Tibial nerve (tissue), 4 donors: ENCODE measurements around the gene ZNF518A. TPM values are rescaled to one million over a fixed set of nuclear protein-coding genes. Genes with fewer than 3 reads are reported as not detected.

Experiments
- DNase-seq, 2 donors: peaks; one replicate each; pipeline ENCODE4 v3.0.0-alpha.2; 2019; ENCODE audit warnings: low spot score in 2 of 2
- H3K27ac ChIP-seq, 4 donors: fragments of 200-600 bp; sonication (generic) in 3 of 4; one replicate each; pipeline ENCODE4 v1.5.1; 2017 to 2019; ENCODE audit warnings: mild to moderate bottlenecking in 1 of 4
- H3K27me3 ChIP-seq, 2 donors: fragments of 200-600 bp; sonication (generic) in 1 of 2; one replicate each; pipeline versions ENCODE4 v1.5.1 to v1.6.0; 2017 to 2019
- H3K36me3 ChIP-seq, 3 donors: fragments of 200-600 bp; sonication (generic); one replicate each; pipeline ENCODE4 v1.5.1; 2018 to 2019
- H3K4me1 ChIP-seq, 4 donors: fragments of 200-600 bp; sonication (generic) in 3 of 4; one replicate each; pipeline ENCODE4 v1.5.1; 2017 to 2019
- H3K4me3 ChIP-seq, 4 donors: fragments of 200-600 bp; sonication (generic) in 3 of 4; one replicate each; pipeline ENCODE4 v1.5.1; 2017 to 2019; ENCODE audit warnings: mild to moderate bottlenecking in 1 of 4, moderate library complexity in 1 of 4
- H3K9me3 ChIP-seq, 4 donors: fragments of 200-600 bp; sonication (generic) in 3 of 4; one replicate each; pipeline ENCODE4 v1.5.1; 2017 to 2019
- EP300 ChIP-seq, 2 donors: sonication (generic); formaldehyde crosslinking; IDR thresholded peaks; one replicate each; pipeline ENCODE4 v1.6.1; 2017; ENCODE audit warnings: antibody characterized with exemption in 2 of 2, mild to moderate bottlenecking in 1 of 2
- POLR2A ChIP-seq, 2 donors: fragments of 450-650 bp; IDR thresholded peaks; one replicate each; pipeline ENCODE4 v1.6.1; 2017; ENCODE audit warnings: antibody characterized with exemption in 2 of 2, mild to moderate bottlenecking in 2 of 2, moderate library complexity in 2 of 2
- WGBS, 2 donors: methylation state at CpG; one replicate each; pipeline ENCODE4 v1.1.5; 2018; 5-methylcytosine and 5-hydroxymethylcytosine counted together
- total RNA-seq, 4 donors: library from RNA; depleted of rRNA; stranded (reverse); fragments of >200 nt; gene quantifications; one replicate each; pipeline ENCODE4 v1.1.0, GENCODE V29; 2016
- TF ChIP-seq, protein P1 (sequence below), 5 experiments: fragments of 200-600 bp in 3 of 5; fragments of 450-650 bp in 2 of 5; sonication (generic) in 3 of 5; IDR thresholded peaks; one replicate each; pipeline ENCODE4 v1.5.1; 2016 to 2019; ENCODE audit warnings: antibody characterized with exemption in 5 of 5, mild to moderate bottlenecking in 3 of 5, moderate library complexity in 2 of 5

ZNF518A gene
- total RNA-seq, 4 donors from 2014 or later, result 20.7 to 36.7 (median 25.7) TPM

DNA sequence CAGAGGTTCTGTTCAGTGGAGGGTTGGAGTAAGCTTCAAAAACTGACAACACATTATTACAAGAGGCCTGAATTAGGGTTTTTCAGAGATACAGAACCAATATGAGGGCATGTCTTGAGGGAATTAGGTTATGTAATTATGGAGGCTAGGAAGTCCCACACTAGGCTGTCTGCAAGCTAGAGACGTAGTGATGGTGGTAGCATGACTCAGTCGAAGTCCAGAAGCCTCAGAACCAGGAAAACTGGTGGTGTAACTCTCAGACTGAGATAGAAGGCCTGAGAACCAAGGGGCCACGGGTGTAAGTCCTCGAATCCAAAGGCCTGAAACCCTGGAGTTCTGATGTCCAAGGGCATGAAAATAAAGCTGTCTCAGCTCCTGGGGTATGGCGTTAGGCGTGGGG lies 35.6 kb downstream of the ZNF518A start:
- peaks cover 0 to 41% (median 0%) of the 10 kb centered on the region in 3 donors for H3K36me3 ChIP-seq
- no peak for DNase-seq
- H3K27me3 ChIP-seq, result no peaks in the 10 kb centered on the region
- peaks cover 0 to 52% (median 10%) of the 10 kb centered on the region in 4 donors for H3K9me3 ChIP-seq
- no peaks in the 10 kb centered on the region for H3K4me1 ChIP-seq
- TF ChIP-seq POLR2A (IDR thresholded peaks at IDR 0.05), result no peak
- no peak for TF ChIP-seq EP300 (IDR thresholded peaks at IDR 0.05)
- TF ChIP-seq, protein P1, sequence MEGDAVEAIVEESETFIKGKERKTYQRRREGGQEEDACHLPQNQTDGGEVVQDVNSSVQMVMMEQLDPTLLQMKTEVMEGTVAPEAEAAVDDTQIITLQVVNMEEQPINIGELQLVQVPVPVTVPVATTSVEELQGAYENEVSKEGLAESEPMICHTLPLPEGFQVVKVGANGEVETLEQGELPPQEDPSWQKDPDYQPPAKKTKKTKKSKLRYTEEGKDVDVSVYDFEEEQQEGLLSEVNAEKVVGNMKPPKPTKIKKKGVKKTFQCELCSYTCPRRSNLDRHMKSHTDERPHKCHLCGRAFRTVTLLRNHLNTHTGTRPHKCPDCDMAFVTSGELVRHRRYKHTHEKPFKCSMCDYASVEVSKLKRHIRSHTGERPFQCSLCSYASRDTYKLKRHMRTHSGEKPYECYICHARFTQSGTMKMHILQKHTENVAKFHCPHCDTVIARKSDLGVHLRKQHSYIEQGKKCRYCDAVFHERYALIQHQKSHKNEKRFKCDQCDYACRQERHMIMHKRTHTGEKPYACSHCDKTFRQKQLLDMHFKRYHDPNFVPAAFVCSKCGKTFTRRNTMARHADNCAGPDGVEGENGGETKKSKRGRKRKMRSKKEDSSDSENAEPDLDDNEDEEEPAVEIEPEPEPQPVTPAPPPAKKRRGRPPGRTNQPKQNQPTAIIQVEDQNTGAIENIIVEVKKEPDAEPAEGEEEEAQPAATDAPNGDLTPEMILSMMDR (IDR thresholded peaks at IDR 0.05), result no peak
- WGBS, 2 donors, result 89 to 94% methylated on average over 6 of the region's 6 CpGs
- no peak overlapping the region for H3K4me3 ChIP-seq
- no peak overlapping the region for H3K27ac ChIP-seq

DNA sequence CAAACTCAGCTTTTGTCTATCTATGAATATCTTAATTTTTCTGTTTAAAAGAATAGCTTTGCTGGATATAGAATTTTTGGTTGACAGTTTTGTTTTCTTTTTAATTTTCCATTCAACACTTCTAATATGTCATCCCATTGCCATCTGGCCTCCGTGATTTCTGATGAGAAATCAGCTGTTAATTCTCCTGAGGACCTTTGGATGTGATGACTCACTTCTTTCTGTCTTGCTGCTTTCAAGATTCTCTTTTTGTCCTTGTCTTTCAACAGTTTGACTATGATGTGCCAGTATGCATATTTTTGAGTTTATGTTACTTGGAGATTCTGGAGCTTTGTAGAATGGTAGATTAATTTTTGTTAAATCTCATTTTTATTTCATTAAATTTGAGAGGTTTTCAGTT lies 38.4 kb downstream of the ZNF518A start:
- WGBS, 2 donors, result 75 to 97% methylated on average over 1 of the region's 1 CpG
- TF ChIP-seq EP300 (IDR thresholded peaks at IDR 0.05) (no peak), POLR2A (IDR thresholded peaks at IDR 0.05) (no peak)
- TF ChIP-seq, protein P1 (IDR thresholded peaks at IDR 0.05), result no peak
- Histone ChIP-seq H3K27ac (no peak overlapping the region), H3K36me3 (peaks cover 0 to 30% (median 0%) of the 10 kb centered on the region in 3 donors), H3K4me3 (no peak overlapping the region), H3K27me3 (no peaks in the 10 kb centered on the region), H3K9me3 (peaks cover 0 to 76% (median 16%) of the 10 kb centered on the region in 4 donors), H3K4me1 (no peaks in the 10 kb centered on the region)
- no peak for DNase-seq

DNA sequence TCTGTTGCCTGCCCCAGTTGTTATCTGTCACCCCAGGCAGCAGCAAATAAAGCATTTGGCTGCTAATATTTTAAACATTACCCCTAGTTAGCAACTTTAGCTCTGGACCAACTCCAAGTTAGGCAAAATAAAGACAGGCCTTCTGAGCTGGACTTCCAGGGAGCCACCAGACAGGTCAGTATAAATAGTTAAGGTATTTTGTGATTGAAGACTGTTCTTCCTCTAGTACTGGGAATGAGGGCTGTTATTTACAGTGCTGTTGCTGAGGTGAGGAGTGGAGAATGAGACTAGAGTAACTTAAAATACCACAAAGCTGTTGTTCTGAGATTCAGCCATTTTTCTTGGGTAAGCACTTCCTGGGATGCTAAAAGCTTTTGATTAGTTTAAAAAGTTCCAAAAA lies 40.1 kb downstream of the ZNF518A start:
- Histone ChIP-seq H3K27me3 (no peaks in the 10 kb centered on the region), H3K9me3 (peaks cover 0 to 89% (median 20%) of the 10 kb centered on the region in 4 donors), H3K27ac (no peak overlapping the region), H3K36me3 (peaks cover 0 to 23% (median 0%) of the 10 kb centered on the region in 3 donors), H3K4me3 (no peak overlapping the region), H3K4me1 (no peaks in the 10 kb centered on the region)
- no peak for TF ChIP-seq POLR2A (IDR thresholded peaks at IDR 0.05)
- TF ChIP-seq EP300 (IDR thresholded peaks at IDR 0.05), result no peak
- TF ChIP-seq, protein P1 (IDR thresholded peaks at IDR 0.05), result no peak
- DNase-seq, result no peak

DNA sequence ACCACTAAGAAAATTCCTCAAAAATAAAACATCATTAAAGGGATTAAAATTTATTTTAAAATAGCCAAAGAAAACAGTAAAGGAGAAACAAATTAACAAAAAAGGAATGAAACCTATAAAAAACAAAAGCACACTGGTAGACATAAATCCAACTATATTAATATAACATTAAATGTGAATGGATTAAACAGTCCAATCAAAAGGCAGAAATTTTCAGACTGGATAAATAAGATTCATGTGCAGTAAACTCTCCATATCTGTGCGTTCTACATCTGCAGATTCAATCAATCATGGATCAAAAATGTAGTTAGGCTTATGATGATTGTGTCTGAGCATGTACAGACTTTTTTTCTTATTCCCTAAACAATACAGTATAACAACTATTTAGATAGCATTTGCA lies 42.6 kb downstream of the ZNF518A start:
- no peak overlapping the region for H3K4me3 ChIP-seq
- peaks cover 0 to 5% (median 0%) of the 10 kb centered on the region in 3 donors for H3K36me3 ChIP-seq
- no peaks in the 10 kb centered on the region for H3K27me3 ChIP-seq
- 93 to 100% methylated on average over 1 of the region's 1 CpG for WGBS, 2 donors
- no peak for TF ChIP-seq EP300 (IDR thresholded peaks at IDR 0.05)
- TF ChIP-seq, protein P1 (IDR thresholded peaks at IDR 0.05), result no peak
- TF ChIP-seq POLR2A (IDR thresholded peaks at IDR 0.05), result no peak
- H3K9me3 ChIP-seq, result peaks cover 0 to 91% (median 26%) of the 10 kb centered on the region in 4 donors
- no peak for DNase-seq
- H3K27ac ChIP-seq, result no peak overlapping the region
- no peaks in the 10 kb centered on the region for H3K4me1 ChIP-seq

DNA sequence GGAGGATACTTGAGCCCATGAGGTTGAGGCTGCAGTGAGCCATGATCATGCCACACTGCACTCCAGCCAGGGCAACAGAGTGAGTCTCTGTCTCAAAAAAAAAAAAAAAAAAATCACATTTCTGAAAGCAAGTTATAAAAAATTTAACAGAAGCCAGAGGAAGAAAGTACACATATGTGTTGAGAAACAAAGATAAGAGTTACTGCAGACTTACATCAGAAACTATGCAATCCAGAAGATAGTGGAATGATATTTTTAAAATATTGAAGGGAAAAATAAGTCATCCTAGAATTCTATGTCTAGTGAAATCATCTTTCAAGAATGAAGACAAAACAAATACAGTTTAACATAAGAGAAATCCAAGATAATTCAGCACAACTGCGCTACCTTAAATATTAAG lies 46.9 kb downstream of the ZNF518A start:
- Histone ChIP-seq H3K4me3 (no peak overlapping the region), H3K27ac (no peak overlapping the region), H3K27me3 (no peaks in the 10 kb centered on the region), H3K4me1 (no peaks in the 10 kb centered on the region), H3K36me3 (no peaks in the 10 kb centered on the region), H3K9me3 (peaks cover 0 to 68% (median 23%) of the 10 kb centered on the region in 4 donors)
- DNase-seq, result no peak
- 92 to 95% methylated on average over 1 of the region's 1 CpG for WGBS, 2 donors
- TF ChIP-seq EP300 (IDR thresholded peaks at IDR 0.05) (no peak), POLR2A (IDR thresholded peaks at IDR 0.05) (no peak)
- TF ChIP-seq, protein P1 (IDR thresholded peaks at IDR 0.05), result no peak
